ENCODE results near the gene MAN1C1. TPM values are rescaled to one million over a fixed set of nuclear protein-coding genes. Genes with fewer than 3 reads are reported as not detected.

Gene MAN1C1
- total RNA-seq, 1 experiment from 2014 or later = 1.2 TPM

- Histone ChIP-seq H3K4me2 (ENCODE audit: low read length) (no peak overlapping the region), H2AFZ (ENCODE audit: low read depth, low read length, poor library complexity, severe bottlenecking) (no peak overlapping the region), H3K9me2 (ENCODE audit: insufficient read depth) (no peaks in the 10 kb centered on the region), H4K20me1 (ENCODE audit: insufficient read depth) (no peaks in the 10 kb centered on the region), H3K9me3 (ENCODE audit: control insufficient read depth in 1 of 2, insufficient read depth in 1 of 2, low read depth in 1 of 2, low read length in 2 of 2) (no peaks in the 10 kb centered on the region), H3K4me3 (replicated peaks in 1 of 2; ENCODE audit: low read depth in 1 of 2, low read length in 2 of 2) (no peak overlapping the region), H3K36me3 (ENCODE audit: control insufficient read depth in 1 of 2, insufficient read depth in 2 of 2, low read length in 2 of 2) (no peaks in the 10 kb centered on the region), H3K4me1 (ENCODE audit: control insufficient read depth in 1 of 2, insufficient read depth in 2 of 2, low read length in 2 of 2) (peaks cover 5 to 21% of the 10 kb centered on the region in 2 experiments; a peak in 3 of 4 replicates), H3K27ac (ENCODE audit: low read depth, low read length) (no peak overlapping the region), H3K79me2 (ENCODE audit: insufficient read depth, low read length) (no peaks in the 10 kb centered on the region), H3K27me3 (ENCODE audit: insufficient read depth, low read length) (peaks cover 11% of the 10 kb centered on the region; the same call in 1 of the 2 replicates), H3K9ac (ENCODE audit: low read length) (no peak overlapping the region)
- no peak for ATAC-seq
- ChIA-PET RAD21 (ENCODE audit: low non-redundant PET in 1 of 2, low total read pairs in 2 of 2, uncharacterized antibody in 2 of 2, unreplicated experiment in 2 of 2) (no interaction called here), CTCF (interaction anchor here (1.1 kb wide), 1 partner anchor 186 kb away, joined by 4 read pairs; no protein-coding TSS in a partner anchor), POLR2A (no interaction called here)
- no peak for TF ChIP-seq ZFX (IDR thresholded peaks at IDR 0.05)
- no peak for TF ChIP-seq SP1 (IDR thresholded peaks at IDR 0.05; ENCODE audit: low read depth)
- TF ChIP-seq POLR2A (IDR thresholded peaks at IDR 0.05; ENCODE audit: borderline replicate concordance, extremely low read depth, insufficient read depth, insufficient read length) = no peak
- TF ChIP-seq REST (IDR thresholded peaks at IDR 0.05; ENCODE audit: low read depth) = no peak
- TF ChIP-seq RAD21 (IDR thresholded peaks at IDR 0.05; ENCODE audit: low read depth) = no peak
- TF ChIP-seq FOSL1 (IDR thresholded peaks at IDR 0.05; ENCODE audit: low read depth) = no peak
- no peak for TF ChIP-seq JUND (IDR thresholded peaks at IDR 0.05)
- TF ChIP-seq CEBPB (IDR thresholded peaks at IDR 0.05; ENCODE audit: low read depth) = no peak
- no peak for TF ChIP-seq YY1 (IDR thresholded peaks at IDR 0.05; ENCODE audit: extremely low read depth, insufficient replicate concordance, low read depth, low read length)
- no peak for TF ChIP-seq POLR2AphosphoS5 (IDR thresholded peaks at IDR 0.05; ENCODE audit: low read depth, low read length)
- no peak for TF ChIP-seq ATF3 (IDR thresholded peaks at IDR 0.05)
- no peak for TF ChIP-seq ELF1 (IDR thresholded peaks at IDR 0.05; ENCODE audit: borderline replicate concordance, low read depth)
- no peak for TF ChIP-seq CTCF (IDR thresholded peaks at IDR 0.05 in 2 of 3, conservative IDR thresholded peaks at IDR 0.05 in 1 of 3; ENCODE audit: borderline replicate concordance in 1 of 3, insufficient read depth in 1 of 3, low read depth in 2 of 3, low read length in 2 of 3)
- no peak for TF ChIP-seq EZH2 (IDR thresholded peaks at IDR 0.05)
- no peak for TF ChIP-seq TCF7L2 (IDR thresholded peaks at IDR 0.05; ENCODE audit: borderline replicate concordance, extremely low read depth, insufficient read depth, insufficient read length)
- BruUV-seq (replicated peaks) = no TSS peak
- DNase-seq (ENCODE audit: low read depth, low spot score) = no peak
- intact Hi-C loops (cut with micrococcal nuclease) = no loop called here
Observed at GRCh38 chr1:25612421-25612820, 4.2 kb upstream of the MAN1C1 start.

Data from HCT116 (cell line).